T-helper 22 cell (primary cell): Measurements from ENCODE around the gene GADD45GIP1.
A peak's percentile ranks its signal among the peaks of the same experiment; 100 is the strongest.
"Not testable (repeated sequence)": the region's sequence is repeated elsewhere in the genome, so short reads cannot be mapped to it uniquely, and the experiment has no call there.

Experiments used
- DNase-seq: peaks from one replicate; pipeline ENCODE4 v3.0.0-alpha.2; 2020; ENCODE audit warnings: low read depth

The GADD45GIP1 gene

GRCh38 chr19:12987781-12988180 is 30.8 kb upstream of the GADD45GIP1 start:
- DNase-seq, result no peak

GRCh38 chr19:12987190-12987589 is 30.2 kb upstream of the GADD45GIP1 start:
- DNase-seq, result no peak

- DNase-seq, result no peak
Measured at GRCh38 chr19:12986726-12987125, 29.7 kb upstream of the GADD45GIP1 start.

- no peak for DNase-seq
Measured at GRCh38 chr19:12985049-12985776, 28.2 kb upstream of the GADD45GIP1 start.

GRCh38 chr19:12984683-12985048 is 27.6 kb upstream of the GADD45GIP1 start:
- no peak for DNase-seq

GRCh38 chr19:12984143-12984627 is 27.2 kb upstream of the GADD45GIP1 start:
- no peak for DNase-seq

- peak; percentile 56 for DNase-seq
Measured at GRCh38 chr19:12983542-12984142, 26.6 kb upstream of the GADD45GIP1 start.

GRCh38 chr19:12983091-12983490 is 26.1 kb upstream of the GADD45GIP1 start:
- DNase-seq, result no peak

- no peak for DNase-seq
Measured at GRCh38 chr19:12982648-12983047, 25.6 kb upstream of the GADD45GIP1 start.

GRCh38 chr19:12979974-12980373 is 23.0 kb upstream of the GADD45GIP1 start:
- no peak for DNase-seq

GRCh38 chr19:12976109-12976508 is 19.1 kb upstream of the GADD45GIP1 start:
- not testable (repeated sequence) for DNase-seq

- no peak for DNase-seq
Measured at GRCh38 chr19:12975221-12975741, 18.3 kb upstream of the GADD45GIP1 start.

- DNase-seq, result no peak
Measured at GRCh38 chr19:12974301-12975220, 17.5 kb upstream of the GADD45GIP1 start.

GRCh38 chr19:12973236-12973635 is 16.2 kb upstream of the GADD45GIP1 start:
- DNase-seq, result no peak

GRCh38 chr19:12970070-12970820 is 13.2 kb upstream of the GADD45GIP1 start:
- DNase-seq, result no peak

GRCh38 chr19:12969292-12969988 is 12.4 kb upstream of the GADD45GIP1 start, which contains the start of gene DAND5:
DAND5 (plus strand) TSS chr19:12969576; CDS start chr19:12969661, 85 bp downstream.
- no peak for DNase-seq

GRCh38 chr19:12967907-12968306 is 10.9 kb upstream of the GADD45GIP1 start:
- DNase-seq, result no peak

- DNase-seq, result no peak
Measured at GRCh38 chr19:12965812-12966135, 8.8 kb upstream of the GADD45GIP1 start.

- DNase-seq, result peak; percentile 48
Measured at GRCh38 chr19:12965017-12965811, 8.2 kb upstream of the GADD45GIP1 start.

- no peak for DNase-seq
Measured at GRCh38 chr19:12959481-12959880, 2.5 kb upstream of the GADD45GIP1 start.
